ENCODE measurements around the gene FBXO31. TPM values are rescaled to one million over a fixed set of nuclear protein-coding genes. Genes with fewer than 3 reads are reported as not detected.
A peak's percentile ranks its signal among the peaks of the same experiment; 100 is the strongest.

Gene FBXO31
- total and polyA plus RNA-seq, 2 experiments from 2014 or later, result 16.5 to 28.9 TPM

DNA sequence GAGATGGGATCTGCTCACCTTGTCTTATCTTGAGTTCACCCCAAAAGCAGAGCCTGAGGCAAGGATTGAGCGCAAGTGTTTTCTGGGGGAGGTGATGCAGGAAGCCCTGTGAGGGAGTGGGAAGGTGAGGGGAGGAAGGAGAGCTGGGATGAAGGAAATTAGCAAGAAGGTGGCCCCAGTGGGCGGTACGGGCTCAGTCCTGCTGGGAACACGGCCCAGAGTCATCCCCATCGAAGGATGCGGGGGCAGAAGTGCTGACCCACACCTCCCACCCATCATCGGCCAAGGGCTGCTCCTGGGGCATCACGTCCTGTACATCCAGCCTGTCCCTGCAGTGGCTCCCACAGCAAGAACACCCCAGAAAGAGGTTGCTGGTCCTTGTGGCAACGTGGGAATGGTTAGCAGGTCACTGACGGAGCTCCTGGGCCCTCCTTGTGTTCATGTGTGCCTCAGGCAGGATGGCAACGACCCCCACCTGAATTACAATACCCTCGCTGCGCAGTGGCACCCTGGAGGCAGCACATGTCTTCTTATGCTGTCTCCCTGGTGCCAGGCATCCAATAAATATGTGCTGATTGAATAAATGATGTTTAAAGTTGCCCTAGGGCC, 84.6 kb downstream of the FBXO31 start:
- no peaks in the 10 kb centered on the region for H3K9me2 ChIP-seq (replicated peaks; ENCODE audit: insufficient read depth)
- no peak overlapping the region for H3K27ac ChIP-seq
- no peaks in the 10 kb centered on the region for H3K9me3 ChIP-seq (ENCODE audit: low read depth)
- TF ChIP-seq EZH2phosphoT487 (IDR thresholded peaks at IDR 0.05; ENCODE audit: low read depth, severe bottlenecking, unreplicated experiment) (no peak), EZH2 (IDR thresholded peaks at IDR 0.05; ENCODE audit: borderline replicate concordance) (no peak)
- TF ChIP-seq, protein P1, sequence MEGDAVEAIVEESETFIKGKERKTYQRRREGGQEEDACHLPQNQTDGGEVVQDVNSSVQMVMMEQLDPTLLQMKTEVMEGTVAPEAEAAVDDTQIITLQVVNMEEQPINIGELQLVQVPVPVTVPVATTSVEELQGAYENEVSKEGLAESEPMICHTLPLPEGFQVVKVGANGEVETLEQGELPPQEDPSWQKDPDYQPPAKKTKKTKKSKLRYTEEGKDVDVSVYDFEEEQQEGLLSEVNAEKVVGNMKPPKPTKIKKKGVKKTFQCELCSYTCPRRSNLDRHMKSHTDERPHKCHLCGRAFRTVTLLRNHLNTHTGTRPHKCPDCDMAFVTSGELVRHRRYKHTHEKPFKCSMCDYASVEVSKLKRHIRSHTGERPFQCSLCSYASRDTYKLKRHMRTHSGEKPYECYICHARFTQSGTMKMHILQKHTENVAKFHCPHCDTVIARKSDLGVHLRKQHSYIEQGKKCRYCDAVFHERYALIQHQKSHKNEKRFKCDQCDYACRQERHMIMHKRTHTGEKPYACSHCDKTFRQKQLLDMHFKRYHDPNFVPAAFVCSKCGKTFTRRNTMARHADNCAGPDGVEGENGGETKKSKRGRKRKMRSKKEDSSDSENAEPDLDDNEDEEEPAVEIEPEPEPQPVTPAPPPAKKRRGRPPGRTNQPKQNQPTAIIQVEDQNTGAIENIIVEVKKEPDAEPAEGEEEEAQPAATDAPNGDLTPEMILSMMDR (IDR thresholded peaks at IDR 0.05; ENCODE audit: poor library complexity), result no peak
- no peaks in the 10 kb centered on the region for H3K79me2 ChIP-seq
- no peaks in the 10 kb centered on the region for H4K20me1 ChIP-seq (ENCODE audit: insufficient read depth, poor library complexity, severe bottlenecking)
- H3K4me1 ChIP-seq (ENCODE audit: insufficient read depth), result no peaks in the 10 kb centered on the region
- H3K4me2 ChIP-seq, result no peak overlapping the region
- no peak for DNase-seq (ENCODE audit: low spot score)
- H3K27me3 ChIP-seq, result no peaks in the 10 kb centered on the region
- no peak overlapping the region for H2AFZ ChIP-seq
- no peak overlapping the region for H3K4me3 ChIP-seq
- no peaks in the 10 kb centered on the region for H3K36me3 ChIP-seq (replicated peaks; ENCODE audit: insufficient read depth, low read depth)
- WGBS (ENCODE audit: low lambda C conversion rate, missing lambda C conversion rate), result 83% methylated on average over 13 of the region's 13 CpGs

DNA sequence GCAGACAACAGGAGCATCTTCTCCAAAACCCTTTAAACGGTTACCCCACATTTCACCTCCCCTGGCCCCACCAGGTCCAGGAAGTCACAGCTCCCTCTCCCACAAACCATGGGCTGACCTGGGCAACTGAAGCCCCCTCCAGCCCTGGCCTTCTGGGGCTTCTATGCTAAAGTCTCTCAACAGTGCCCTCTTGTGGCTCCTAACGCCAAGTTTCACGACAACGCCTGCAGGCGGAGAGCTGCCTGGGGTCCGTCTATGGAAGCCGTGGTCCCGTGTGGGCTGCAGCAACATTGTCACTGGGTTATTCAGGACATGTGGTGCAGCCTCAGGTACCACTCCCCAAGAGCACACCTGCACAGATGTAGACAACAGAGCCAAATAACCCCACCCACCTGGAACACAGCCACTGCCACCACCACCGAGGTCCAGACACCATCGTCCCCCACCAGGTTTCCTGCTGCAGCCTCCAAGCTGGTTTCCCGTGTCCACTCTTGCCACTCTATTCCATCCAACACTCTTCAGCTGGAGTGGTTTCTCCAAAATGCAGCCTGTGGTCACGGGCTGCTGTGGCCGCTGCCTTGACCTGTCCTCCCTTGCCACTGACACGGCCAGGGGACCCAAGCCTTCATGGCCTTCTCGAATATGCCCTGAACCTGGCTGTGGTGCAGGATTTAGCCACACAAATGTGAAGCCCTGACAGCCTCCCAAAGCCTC, 85.5 kb downstream of the FBXO31 start:
- peak; percentile 60 for DNase-seq (ENCODE audit: low spot score)
- 68% methylated on average over 15 of the region's 15 CpGs for WGBS (ENCODE audit: low lambda C conversion rate, missing lambda C conversion rate)
- H3K9me2 ChIP-seq (replicated peaks; ENCODE audit: insufficient read depth), result no peaks in the 10 kb centered on the region

DNA sequence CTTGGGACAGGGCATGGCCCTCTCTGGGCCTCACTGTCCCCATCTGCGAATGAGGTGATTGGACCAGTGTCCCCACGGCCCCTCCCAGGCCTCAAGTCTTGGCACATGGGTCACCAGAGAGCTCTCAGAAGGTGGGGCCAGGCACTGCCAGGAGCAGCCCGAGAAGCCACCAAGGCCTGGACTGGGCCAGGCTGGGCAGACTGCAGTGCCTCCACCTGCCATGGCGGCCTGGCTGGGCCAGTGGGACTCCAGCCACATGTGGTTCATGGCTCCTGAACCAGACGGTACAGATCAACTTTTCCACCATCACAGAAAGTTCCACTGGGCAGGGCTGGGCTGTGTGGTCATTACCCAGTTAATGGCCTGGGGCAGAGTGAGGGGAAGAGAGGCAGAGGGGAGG, 86.2 kb downstream of the FBXO31 start:
- Histone ChIP-seq H3K27ac (no peak overlapping the region), H3K4me2 (no peak overlapping the region), H3K9me3 (ENCODE audit: low read depth) (no peaks in the 10 kb centered on the region), H4K20me1 (ENCODE audit: insufficient read depth, poor library complexity, severe bottlenecking) (no peaks in the 10 kb centered on the region), H3K4me3 (no peak overlapping the region), H2AFZ (no peak overlapping the region), H3K79me2 (no peaks in the 10 kb centered on the region), H3K9me2 (replicated peaks; ENCODE audit: insufficient read depth) (no peaks in the 10 kb centered on the region), H3K4me1 (ENCODE audit: insufficient read depth) (no peaks in the 10 kb centered on the region), H3K27me3 (no peaks in the 10 kb centered on the region), H3K36me3 (replicated peaks; ENCODE audit: insufficient read depth, low read depth) (no peaks in the 10 kb centered on the region)
- WGBS (ENCODE audit: low lambda C conversion rate, missing lambda C conversion rate), result 90% methylated on average over 5 of the region's 5 CpGs
- DNase-seq (ENCODE audit: low spot score), result no peak
- no peak for TF ChIP-seq EZH2 (IDR thresholded peaks at IDR 0.05; ENCODE audit: borderline replicate concordance)
- TF ChIP-seq EZH2phosphoT487 (IDR thresholded peaks at IDR 0.05; ENCODE audit: low read depth, severe bottlenecking, unreplicated experiment), result no peak
- TF ChIP-seq, protein P1 (IDR thresholded peaks at IDR 0.05; ENCODE audit: poor library complexity), result no peak

More for the DNA sequence above, 85.5 kb downstream of the FBXO31 start:
- H3K4me1 ChIP-seq (ENCODE audit: insufficient read depth), result no peaks in the 10 kb centered on the region
- H3K9me3 ChIP-seq (ENCODE audit: low read depth), result no peaks in the 10 kb centered on the region
- H3K4me2 ChIP-seq, result no peak overlapping the region
- H3K79me2 ChIP-seq, result no peaks in the 10 kb centered on the region
- TF ChIP-seq EZH2 (IDR thresholded peaks at IDR 0.05; ENCODE audit: borderline replicate concordance), result no peak
- TF ChIP-seq, protein P1 (IDR thresholded peaks at IDR 0.05; ENCODE audit: poor library complexity), result peak; percentile 54
- no peak overlapping the region for H2AFZ ChIP-seq
- no peaks in the 10 kb centered on the region for H3K36me3 ChIP-seq (replicated peaks; ENCODE audit: insufficient read depth, low read depth)
- no peaks in the 10 kb centered on the region for H4K20me1 ChIP-seq (ENCODE audit: insufficient read depth, poor library complexity, severe bottlenecking)
- no peaks in the 10 kb centered on the region for H3K27me3 ChIP-seq
- H3K27ac ChIP-seq, result no peak overlapping the region
- H3K4me3 ChIP-seq, result no peak overlapping the region
